Hematopoietic multipotent progenitor cell treated with erythropoietin and hydrocortisone succinate and interleukin-3 and kit ligand, for 6 days (in vitro differentiated cells): ENCODE data around the gene SNCG.
"Not testable (repeated sequence)": the region's sequence is repeated elsewhere in the genome, so short reads cannot be mapped to it uniquely, and the experiment has no call there.

Experiments
- DNase-seq: peaks from one replicate; pipeline ENCODE4 v3.0.0-alpha.2; 2015

The SNCG gene

DNA sequence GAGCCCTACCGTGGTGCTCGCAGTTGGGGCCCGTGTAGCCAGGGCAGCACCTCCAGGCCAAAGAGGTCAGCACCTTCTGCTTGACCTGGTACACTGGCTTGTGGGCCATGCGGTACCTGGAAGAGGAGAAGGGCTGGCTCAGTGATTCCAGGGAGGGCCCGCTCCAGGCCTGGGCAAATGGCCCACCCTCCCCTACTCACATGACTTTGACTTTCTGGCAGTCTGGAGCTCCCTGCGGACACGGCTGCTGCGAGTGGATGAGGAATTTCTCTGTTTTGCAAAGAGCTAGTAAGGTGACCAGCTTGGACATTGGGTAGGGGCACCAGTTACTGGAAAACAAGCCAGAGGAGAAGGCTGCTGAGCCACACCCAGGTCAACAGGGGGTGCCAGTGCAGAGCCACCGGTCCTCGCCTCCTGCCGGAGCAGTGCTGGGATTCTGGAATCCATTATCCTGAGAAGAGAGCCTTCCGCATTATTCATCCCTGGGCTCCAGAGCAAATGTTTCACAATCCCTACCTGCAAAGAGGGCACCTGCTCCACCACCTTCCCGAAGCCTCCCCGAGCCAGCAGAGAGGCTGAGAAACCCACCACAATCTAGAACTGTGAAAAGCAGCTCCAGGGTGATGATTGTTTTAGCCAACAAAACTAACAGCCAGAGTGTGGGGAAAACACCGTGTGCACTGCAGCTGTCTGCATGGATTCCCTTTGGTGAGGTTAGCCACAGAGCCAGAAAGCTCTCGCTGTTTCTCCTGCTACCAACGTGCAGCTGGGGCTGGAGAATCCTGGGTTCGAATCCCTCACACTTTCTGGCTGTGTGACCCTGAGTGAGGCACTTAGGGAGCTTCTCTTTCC, 12.8 kb upstream of the SNCG start:
- no peak for DNase-seq

DNA sequence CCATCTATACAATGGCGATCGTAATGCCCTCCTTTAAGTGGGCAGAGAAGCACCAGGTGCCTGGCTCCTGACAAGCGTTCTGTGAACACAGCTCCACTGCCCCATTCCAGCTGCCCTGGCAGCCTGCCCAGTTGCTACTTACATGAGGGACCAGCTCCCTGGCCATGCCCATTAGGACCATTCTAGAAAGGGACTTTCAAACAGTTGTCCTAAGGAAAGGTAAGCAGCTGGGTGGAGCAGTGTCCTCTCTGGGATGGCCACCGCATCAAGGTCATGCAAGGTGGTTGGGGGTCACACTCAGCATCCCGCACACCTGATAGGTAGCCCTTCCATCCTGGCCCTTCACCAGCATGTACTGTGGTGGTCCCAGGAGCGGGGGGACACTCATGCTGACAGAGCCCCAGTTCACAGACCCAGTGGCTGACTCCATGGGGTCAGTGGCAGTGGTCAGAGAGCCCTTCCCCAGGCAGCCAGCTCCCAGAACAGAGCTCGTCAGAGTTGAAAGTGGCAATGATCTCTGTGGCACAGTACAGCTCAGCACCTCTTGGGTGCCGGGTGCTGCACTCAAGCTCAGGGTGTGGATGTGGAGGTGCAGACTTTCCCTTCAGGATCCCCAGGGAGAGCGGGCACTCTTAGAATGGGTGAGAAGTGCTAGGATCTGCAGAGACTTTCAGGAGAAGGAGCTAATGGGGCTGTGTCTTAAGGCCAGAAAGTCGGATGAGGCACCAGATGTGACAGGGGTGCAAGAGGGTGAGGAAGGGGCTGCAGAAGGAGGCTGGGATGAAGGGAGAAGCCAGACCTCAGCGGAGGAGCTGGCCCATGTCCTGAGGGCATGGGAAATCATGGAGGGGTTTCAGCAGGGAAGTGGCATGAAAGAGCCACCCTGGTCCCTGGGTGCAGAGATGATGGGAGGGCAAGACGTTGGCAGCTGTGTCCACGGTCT, 11.9 kb upstream of the SNCG start:
- no peak for DNase-seq

DNA sequence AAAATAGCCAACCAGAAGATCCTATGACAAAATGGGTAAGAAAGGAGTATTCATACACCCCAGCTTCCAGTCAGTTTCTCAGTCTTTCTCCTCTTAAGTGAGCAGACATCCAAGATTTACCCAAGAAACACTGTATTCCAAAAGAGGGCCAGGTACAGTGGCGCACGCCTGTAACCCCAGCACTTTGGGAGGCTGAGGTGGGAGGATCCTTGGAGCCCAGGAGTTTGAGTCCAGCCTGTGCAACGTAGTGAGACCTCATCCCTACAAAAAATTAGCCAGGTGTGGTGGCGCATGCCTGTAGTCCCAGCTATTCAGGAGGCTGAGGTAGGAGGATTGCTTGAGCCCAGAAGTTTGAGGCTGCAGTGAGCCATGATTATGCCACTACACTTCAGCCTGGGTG, 10.6 kb upstream of the SNCG start:
- not testable (repeated sequence) for DNase-seq

DNA sequence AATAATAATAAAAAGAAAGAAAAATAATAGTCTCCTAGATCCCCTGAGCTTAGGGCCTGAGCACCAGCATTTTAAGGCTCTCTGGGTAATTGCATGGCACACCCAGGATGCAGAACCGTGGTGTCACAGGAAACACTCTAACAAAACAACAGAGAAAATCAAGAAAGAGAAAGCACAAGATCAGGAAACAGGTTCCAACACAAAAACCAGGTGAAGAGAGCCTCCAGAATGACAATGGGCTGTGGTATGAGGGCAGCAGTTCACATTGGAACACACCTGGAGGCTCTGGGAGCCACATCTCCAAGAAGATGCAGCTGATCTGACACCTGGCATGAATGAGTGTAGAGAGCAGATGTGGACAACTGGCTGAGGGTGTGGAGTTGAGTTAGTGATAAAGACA, 8.1 kb upstream of the SNCG start:
- DNase-seq = no peak

DNA sequence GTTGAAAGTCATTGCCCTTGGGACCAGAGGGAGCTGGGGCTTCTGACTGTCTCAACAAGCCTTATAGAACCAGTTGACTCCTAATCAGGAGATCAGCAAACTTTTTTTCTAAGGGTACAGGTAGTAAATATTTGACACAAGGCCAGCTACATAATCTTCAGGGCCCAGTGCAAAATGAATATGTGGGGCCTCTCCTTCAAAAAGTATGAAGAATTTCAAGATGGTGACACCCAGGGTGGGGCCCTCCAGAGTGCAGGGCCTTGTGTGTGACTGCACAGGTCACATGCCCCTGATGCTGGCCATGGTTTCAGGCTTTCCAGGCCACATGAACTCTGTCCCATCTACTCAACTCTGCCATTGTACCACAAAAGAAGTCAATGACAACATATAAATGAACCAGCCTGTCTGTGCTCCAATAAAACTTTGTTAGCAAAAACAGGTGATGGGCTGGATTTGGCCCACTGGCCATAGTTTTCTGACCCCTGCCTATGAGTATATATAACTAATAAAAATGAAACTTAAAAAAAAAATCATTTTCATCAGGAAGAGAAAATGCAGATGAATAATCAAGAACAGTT, 7.1 kb upstream of the SNCG start:
- no peak for DNase-seq

DNA sequence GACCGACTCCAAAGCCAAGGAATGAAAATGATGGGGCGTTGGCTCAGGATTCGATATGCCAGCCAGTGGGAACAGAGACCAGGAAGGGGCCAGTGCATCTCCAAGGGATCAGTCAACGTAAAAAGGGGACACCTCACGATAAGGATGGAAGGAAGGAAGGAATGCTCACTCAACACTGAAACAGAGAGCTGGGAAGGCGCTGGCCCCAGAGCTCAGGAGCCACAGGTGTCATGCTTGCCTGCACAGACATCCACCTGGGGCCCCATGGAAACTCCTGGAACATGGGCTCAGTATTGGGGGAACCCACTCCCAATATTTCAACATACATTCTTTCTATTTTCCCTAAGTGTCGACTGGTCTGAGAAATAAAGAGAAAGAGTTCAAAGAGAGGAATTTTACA, 6.3 kb upstream of the SNCG start:
- no peak for DNase-seq

DNA sequence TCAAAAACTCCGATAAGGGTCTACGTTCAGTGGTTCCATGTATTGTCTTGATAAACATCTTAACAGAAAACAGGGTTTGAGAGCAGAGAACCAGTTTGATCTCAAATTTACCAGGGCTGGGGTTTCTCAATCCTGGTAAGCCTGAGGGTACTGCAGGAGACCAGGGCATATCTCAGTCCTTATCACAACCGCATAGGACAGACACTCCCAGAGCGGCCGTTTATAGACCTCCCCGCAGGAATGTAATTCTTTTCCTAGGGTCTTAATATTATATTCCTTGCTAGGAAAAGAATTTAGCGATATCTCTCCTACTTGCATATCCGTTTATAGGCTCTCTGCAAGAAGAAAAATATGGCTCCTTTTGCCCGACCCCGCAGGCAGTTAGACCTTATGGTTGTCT, 5.7 kb upstream of the SNCG start:
- not testable (repeated sequence) for DNase-seq

DNA sequence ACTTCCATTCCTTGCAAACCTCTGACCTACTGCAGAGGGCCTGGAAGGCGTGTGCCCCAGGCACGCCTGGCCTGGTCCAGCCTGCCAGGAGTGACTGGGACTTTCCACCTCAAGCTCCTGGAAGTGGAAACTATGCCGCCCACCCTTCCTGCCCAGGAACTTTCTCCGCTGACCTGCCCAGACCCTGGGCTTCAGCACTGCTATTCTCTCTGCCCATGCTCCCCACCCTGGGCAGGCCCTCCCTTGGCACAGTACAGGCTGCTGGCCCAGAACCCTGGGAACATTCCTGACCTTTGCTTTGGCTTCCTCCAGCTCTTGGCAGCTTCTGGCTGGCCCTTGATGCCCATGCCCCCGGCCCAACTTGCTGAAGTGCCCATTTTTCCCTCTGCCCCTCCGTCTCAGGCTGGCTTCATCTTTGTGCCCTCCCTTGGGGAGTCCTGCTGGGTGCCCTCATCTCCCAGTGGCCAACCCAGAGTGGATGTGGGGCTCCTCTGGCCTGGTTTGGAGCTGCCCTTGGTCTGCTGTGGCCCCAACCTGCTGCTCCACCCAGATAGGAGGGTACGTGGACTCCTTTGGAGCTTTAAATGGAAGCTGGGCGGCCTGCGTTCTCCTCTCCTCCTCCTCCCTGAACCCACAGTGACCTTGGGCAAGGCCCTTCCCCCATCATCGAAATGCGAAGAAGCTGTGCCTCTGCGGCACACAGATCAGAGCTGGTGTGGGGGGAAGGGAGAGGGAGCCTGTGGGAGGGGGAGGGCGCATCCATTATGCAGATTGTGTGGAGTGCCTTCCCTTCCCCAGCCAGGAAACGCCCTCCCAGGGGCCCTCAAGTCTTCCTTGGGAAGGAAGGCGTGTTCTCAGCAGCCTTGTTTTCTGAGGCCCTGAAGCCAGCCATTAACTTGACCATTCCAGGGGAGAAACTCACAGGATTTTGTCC, 4.4 kb upstream of the SNCG start:
- no peak for DNase-seq

DNA sequence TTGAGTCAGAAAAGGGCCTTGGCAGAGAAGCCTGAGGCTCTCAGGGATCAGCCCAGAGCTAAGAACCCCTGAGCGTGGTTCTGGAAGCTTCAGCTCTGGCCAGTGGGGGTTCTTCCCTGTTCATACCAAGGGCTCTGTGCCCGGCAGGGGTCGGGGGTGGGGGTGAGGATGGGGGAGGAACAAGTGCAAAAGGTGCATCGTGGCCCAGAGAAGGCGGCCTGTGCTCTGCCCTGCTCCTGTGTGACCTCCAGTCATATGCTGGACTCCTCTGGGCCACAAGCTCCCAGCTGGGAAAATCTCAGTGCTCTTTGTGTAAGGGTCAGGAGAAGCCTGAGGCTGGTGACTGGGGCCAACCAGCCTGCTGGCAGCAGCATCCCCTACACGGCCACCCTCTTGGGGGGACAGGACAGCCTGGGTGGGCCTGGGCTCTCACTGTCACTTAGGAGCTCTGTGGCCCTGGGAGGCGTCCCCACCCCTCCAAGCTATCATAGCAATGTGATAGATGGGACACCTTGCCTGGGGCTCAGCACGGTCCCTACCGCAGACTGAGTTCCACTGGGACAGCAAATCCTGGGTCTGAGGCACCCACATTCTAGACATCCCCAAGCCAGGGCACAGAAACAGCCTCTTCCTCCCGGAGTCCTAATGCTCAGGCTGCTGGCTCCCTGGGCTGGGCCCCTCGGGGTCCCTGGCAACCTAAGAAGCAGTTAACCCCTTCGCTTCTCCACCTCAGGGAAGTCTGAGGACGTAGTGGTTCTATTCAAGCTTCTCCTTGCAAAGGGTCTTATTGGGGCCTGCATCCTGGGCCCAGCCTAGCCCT, 3.5 kb upstream of the SNCG start:
- DNase-seq = no peak

DNA sequence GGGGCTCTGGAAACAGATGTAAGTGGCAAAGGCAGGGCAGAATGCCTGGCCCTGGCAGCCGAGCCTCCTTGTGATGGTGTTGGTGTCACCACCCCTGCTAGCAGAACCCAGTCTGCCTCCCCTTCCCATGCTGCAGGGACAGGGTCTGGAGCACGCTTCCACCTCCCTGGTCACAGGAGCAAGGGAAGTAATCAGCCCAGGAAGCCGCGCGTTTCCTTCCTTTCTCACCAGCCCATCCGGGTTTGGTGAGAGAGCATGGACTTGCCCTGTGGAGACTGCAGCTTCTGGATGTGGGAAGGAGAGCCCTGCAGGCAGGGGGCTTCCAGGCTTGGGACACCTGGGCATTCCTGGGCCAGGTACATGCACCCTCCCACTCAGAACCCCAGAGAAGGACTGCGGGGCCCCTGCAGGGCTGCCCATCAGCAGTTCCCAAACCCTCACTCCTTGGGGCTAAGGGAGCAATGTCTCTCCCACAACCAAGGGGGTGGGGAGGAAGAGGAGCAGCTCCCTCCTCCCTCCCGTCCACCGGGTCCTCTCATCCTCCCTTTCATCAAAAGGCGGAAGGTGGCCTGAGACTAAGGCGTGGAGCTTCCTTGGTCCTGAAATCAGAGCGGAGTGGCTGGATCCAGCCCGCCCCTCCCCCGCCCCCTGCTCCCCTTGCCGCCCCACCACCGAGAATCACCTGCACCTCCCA, 2.8 kb upstream of the SNCG start:
- no peak for DNase-seq

DNA sequence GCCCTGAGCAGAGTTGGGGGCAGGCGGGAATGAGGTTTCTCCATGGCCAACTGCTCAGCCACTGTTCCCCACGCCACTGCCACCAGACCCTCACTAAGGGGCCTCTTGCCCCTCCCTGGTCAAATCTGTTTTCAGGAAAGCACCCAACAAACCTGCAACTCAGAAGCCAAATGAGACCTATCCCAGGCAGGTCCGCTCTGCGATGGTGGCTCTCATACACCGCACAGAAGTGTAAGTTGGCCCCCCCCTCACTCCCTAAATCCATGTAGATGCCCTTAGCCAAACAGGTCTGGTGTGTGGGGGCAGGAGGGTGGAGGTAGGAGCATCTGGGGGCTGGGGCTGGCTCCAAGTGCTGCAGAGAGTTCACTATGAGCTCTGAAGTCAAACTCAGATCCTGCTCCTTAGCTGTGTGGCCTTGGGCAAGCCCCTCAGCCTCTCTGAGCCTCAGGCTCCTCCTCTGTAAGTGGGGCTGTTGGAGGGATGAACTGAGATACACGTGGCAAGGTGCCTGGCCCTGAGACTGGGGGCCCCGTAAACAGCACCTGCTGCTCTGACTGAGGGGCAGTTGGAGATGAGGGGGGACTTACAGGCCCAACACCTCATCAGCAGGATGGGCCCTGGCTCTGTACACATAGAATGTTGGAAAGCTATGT, 2.1 kb upstream of the SNCG start:
- no peak for DNase-seq

DNA sequence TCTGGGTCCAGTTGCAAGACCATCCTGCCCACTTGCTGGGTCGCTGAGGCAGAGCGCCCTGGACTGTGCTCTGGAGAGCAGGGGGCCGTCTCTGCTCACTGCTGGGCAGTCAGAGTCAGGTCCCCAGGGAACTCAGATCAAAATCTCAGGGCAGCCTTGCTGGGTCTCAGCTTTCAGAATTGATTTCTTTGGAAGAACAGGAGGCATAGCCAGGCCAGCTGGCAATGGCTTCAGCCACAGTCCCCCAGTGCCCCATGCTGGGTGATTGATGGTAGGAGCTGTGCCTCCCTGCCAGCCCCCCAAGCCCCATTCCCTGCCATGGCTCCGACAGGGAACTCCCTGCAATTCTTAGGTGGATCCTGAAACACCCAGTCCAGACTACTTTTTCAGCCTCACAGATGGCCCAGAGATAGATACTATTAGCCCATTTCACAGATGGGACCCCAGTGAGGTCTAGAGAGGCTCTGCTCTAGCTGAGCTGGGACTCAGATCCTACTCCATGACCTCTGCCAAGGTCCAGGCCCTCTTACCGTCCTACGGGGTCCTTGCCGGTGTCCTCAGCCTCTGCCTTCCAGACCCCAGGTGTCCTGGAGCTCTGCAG, 1.5 kb upstream of the SNCG start:
- no peak for DNase-seq

DNA sequence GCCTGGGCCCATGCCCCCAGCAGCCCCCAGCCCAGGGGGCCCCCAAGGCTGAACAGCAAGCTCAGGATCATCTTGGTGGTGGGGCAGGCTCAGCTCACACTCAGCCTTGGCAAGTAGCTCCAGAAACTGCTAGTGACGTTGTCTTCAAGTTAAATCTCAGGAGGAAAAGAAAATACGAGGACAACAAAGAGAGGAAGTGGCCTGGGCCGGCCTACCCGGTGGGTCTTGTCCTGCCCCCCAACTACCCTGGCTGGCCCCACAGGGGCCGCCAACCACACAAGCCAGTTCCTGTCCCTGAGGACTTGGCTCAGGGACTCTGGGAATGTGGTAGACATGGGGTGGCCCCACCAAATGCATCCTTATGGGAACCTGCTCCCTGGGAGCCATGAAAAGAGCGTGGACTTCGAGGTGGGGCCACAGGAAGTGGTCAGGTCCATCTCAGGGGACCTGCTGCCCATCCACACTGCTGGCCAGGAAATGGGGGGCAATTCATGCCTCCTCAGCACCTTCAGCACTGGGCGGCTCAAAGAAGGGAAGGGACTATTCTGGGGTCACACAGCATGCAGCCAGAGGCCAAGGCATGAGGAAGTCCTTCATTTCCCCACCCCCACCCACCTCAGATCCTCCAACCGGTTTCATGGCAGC, 806 bp upstream of the SNCG start, which contains the start of gene MMRN2:
Gene MMRN2 (minus strand): TSS at position 145 of the 645 bp plus-strand sequence. CDS start 74 bp downstream, at position 71.
- no peak for DNase-seq

DNA sequence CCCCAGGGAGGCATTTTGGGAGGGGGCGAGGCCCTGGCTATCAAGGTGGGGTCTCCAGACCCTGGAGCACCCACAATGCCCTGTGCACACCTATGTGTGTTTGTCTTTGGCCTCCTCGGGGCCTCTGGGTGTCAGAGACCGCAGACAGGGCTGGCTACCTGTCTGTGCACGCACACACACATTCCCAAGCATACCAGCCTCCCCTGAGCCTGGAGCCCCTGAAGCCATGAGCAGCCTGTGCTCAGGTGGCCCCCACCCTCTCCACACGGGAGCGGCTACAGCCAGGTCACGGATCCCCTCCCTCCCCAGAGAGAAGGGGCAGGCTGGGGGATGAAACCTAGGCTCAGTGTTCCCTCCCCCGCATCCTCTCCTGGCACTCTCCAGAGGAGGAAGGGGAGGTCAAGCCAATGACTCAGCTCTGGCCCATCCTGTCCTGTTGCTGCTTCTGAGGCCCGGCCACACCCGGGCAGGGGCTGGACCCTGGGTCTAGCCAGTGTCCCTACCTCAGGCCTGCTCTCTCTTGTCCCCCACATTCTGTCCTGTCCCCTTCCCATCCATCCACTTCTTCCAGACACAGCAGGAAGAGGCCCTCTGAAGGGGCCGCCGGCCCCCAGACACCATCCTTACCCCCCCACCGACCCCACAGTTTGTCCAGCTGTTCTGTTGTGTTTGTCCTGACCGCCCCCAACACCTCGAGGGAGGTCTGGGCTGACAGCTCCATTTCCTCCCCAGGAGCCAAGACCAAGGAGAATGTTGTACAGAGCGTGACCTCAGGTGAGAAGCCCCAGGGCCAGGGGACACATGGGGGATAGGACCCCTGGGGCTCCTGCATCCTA, 720 bp downstream of the SNCG start:
- DNase-seq = no peak

DNA sequence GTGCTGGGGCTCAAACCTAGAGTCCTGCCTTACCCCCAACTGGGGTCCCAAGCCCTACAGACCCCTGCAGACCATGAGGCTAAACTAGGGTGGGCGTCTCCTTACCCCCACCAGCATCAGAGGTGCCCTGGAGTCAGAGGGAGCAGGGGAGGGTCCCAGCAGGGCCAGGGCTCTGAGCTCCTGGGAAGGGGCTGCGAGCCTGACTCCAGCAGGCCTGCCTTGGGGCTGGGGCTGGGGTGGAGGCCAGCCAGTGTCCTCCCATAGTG, 1.3 kb downstream of the SNCG start:
- no peak for DNase-seq

DNA sequence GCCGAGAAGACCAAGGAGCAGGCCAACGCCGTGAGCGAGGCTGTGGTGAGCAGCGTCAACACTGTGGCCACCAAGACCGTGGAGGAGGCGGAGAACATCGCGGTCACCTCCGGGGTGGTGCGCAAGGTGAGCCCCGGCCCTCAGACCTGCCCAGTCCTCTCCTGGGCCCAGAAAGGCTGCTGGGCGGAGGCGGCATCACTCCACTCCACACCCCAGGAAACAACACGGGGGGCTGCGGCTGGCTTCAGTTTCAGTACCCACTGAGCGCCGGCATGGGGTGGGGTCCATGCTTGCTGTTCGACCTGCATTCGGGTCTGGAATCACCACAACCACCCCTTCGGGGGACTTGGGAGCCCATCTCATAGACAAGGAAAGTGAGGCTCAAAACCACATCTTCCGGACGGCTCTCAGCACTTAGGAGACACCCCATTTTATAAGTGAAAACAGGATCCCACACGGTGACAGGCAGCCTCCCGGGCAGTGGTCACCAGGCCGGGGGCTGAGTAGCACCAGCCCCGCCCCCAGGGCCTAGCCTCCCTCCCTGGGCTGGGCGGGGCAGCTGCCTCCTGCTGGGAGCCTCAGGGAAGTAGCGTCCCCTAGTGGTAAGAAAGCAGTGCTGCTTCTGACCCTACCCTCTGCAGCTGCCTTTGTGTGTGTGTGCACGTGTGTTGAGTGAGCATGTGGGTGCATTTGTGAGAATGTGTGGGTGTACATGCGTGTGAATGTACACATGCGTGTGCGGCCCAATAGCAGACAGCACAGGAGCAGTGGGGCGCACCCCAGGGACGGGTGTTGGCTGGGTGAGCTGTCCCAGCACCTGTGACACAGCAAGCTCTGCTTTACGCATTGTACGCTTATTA, 1.8 kb downstream of the SNCG start:
- DNase-seq = peak; percentile 84

DNA sequence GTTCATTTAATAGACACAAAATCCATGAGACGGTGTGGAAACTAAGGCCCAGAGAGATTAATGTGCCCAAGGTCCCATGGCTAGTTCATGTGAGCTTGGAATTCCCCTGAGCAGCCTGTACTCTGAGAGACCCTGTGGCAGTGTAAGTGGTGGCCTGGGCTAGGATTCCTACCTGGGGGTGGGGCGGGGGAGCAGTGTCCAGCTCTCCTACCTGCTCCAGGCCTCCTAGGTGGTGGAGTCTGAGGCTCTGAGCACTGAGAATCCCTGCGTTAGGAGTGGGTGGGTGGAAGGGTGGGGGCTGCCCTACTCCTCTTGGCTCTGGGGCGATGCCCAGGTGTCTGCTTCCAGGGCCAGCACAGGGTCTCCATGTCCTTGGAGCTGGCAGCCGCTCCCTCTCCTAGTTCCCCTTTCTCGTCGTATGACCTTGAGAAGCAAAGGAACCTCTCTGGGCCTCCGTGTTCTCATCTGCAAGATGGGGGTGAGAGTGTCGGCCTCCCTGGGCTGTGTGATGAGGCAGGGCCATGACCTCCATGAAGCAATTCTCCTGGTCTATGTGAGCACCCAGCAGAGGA, 2.5 kb downstream of the SNCG start:
- DNase-seq = no peak
